ENCODE data around the gene VAMP1.

GRCh38 chr12:6460751-6461371 lies 9.6 kb downstream of the VAMP1 start:
- TF ChIP-seq POLR2A (IDR thresholded peaks at IDR 0.05), result no peak
- no peak for TF ChIP-seq CTCF (IDR thresholded peaks at IDR 0.05)

Data from body of pancreas (tissue), 4 donors.